Stimulated activated CD8-positive, alpha-beta memory T cell treated with anti-CD3 and anti-CD28 coated beads, Interleukin-12 subunit alpha, Interleukin-12 subunit beta, amount 100 ng/mL, for 24 hours (primary cell): Measurements from ENCODE around the gene FEZ2.

Experiments used
- DNase-seq: peaks from one replicate; pipeline ENCODE4 v3.0.0-alpha.2; 2020; ENCODE audit errors: extremely low read depth

Gene FEZ2

GRCh38 chr2:36530178-36530982, 67.6 kb downstream of the FEZ2 start:
- DNase-seq: no peak

- no peak for DNase-seq
Observed at GRCh38 chr2:36528766-36529392, 69.1 kb downstream of the FEZ2 start.

GRCh38 chr2:36528274-36528673, 69.7 kb downstream of the FEZ2 start:
- no peak for DNase-seq

- no peak for DNase-seq
Observed at GRCh38 chr2:36526226-36526625, 71.7 kb downstream of the FEZ2 start.

GRCh38 chr2:36525245-36525644, 72.7 kb downstream of the FEZ2 start:
- no peak for DNase-seq

GRCh38 chr2:36523153-36523552, 74.8 kb downstream of the FEZ2 start:
- DNase-seq: no peak

- no peak for DNase-seq
Observed at GRCh38 chr2:36520431-36520830, 77.5 kb downstream of the FEZ2 start.

- DNase-seq: no peak
Observed at GRCh38 chr2:36516136-36516870, 81.7 kb downstream of the FEZ2 start.

GRCh38 chr2:36515538-36515937, 82.4 kb downstream of the FEZ2 start:
- no peak for DNase-seq

- no peak for DNase-seq
Observed at GRCh38 chr2:36513661-36514060, 84.3 kb downstream of the FEZ2 start.

- DNase-seq: no peak
Observed at GRCh38 chr2:36512705-36513104, 85.3 kb downstream of the FEZ2 start.

GRCh38 chr2:36511858-36512603, 85.9 kb downstream of the FEZ2 start:
- DNase-seq: no peak

GRCh38 chr2:36509075-36509474, 88.9 kb downstream of the FEZ2 start:
- no peak for DNase-seq

- no peak for DNase-seq
Observed at GRCh38 chr2:36507408-36507812, 90.6 kb downstream of the FEZ2 start.
